Stimulated activated CD4-positive, alpha-beta T cell treated with anti-CD3 and anti-CD28 coated beads, Interleukin-1b, Interleukin-23, amount 100 ng/mL, for 4 hours (primary cell): ENCODE data around the gene NCAM2.
A peak's percentile ranks its signal among the peaks of the same experiment; 100 is the strongest.
"Not testable (repeated sequence)": the region's sequence is repeated elsewhere in the genome, so short reads cannot be mapped to it uniquely, and the experiment has no call there.

Experiments
- DNase-seq, 2 donors: peaks; one replicate each; pipeline ENCODE4 v3.0.0-alpha.2; 2020; ENCODE audit warnings: low read depth in 2 of 2

NCAM2 gene

GRCh38 chr21:21103692-21104091, 105.5 kb downstream of the NCAM2 start:
- DNase-seq, result no peak

DNA sequence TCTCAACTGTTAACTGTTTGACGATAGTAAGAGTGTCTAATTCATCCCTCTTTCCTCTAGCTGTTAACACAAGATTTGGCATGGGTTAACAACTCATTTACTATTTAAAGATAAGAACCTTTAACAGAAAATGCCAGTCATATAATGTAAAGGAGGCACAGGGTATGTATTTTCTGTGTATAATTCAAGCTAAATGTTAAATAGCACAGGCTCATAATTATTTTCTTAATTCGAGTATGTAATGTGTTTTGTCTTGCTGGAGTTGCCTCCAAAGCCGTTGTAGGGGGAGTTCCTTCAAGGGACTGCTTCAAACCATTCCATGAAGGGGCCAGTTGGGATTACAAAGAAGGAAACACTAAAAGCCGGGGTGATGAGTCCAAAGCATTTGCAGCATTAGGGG, 111.5 kb downstream of the NCAM2 start:
- DNase-seq, result no peak

- DNase-seq, result no peak
Measured at GRCh38 chr21:21111309-21111920, 113.2 kb downstream of the NCAM2 start.

GRCh38 chr21:21114461-21114860, 116.3 kb downstream of the NCAM2 start:
- no peak for DNase-seq

DNA sequence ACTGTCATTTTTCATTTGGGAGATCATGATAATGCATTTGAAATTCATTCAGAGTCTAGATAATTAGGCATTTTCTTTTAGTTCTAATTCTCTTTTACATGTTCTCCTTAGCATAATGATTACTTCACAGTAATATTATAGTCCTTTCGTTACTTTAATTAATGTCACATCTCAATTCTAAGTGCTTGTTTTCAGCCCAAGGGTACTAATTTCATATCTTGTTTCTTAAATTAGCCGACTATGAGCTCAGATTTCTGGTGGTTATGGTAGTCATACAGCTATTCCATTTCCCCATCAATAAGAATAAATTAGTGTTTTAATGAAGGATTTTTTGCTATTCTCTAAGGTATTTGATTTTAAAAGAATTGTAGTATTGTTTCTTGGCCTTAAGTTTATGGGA, 120.9 kb downstream of the NCAM2 start:
- no peak for DNase-seq

DNA sequence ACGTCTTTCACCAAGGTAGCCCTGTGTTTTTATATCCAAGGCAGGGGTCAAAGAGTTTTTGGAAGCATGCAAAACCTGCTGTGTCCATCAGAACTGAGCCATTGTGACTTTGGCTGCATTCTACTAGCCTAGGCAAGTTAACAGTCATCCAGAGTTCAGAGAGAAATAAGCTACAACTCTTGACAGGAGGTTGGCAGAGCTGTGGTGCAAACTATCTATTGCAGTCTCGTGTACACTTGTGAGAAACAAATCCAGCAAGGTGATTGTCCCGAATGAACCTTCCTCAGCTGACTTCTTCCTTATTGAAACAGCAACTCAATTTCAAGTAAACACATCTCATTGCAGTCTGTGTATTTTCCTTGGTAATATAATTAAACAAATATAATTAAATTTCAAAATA, 124.5 kb downstream of the NCAM2 start:
- DNase-seq, result no peak

- DNase-seq, result no peak
Measured at GRCh38 chr21:21132390-21132789, 134.2 kb downstream of the NCAM2 start.

- no peak for DNase-seq
Measured at GRCh38 chr21:21137986-21138385, 139.8 kb downstream of the NCAM2 start.

DNA sequence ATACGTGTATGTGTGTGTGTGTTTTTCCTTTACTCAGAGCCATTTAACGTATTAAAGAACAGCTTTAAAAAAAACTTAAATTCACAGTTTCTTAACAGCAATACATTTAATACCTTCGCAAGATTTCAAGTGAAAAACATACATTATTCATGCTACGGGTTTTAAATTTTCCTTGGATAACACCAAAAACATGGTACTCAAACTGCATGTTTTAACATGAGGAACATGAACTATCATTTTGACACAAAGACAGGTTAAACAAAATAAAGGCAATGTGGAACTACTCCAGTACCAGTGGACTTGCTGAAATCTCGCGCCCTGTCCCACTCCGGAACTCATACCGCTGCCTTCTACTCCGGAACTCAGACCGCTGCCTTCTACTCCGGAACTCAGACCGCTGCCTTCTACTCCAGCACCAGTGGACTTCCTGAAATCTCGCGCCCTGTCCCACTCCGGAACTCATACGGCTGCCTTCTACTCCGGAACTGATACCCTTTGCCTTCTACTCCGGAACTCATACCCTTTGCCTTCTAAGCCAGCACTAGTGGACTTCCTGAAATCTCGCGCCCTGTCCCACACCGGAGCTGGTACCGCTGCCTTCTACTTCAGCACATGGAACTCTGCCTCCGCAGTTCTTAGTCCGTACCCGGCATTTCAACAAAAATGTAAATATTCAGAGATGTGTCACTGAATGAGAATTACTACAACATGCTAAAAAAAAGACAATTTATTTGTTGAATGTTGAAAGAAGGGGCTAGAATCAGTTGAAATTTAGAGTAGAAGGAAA, 148.6 kb downstream of the NCAM2 start:
- DNase-seq, result no peak

GRCh38 chr21:21147374-21147745, 149.2 kb downstream of the NCAM2 start:
- DNase-seq, result no peak

GRCh38 chr21:21148009-21148408, 149.8 kb downstream of the NCAM2 start:
- no peak for DNase-seq

- DNase-seq, result no peak
Measured at GRCh38 chr21:21148514-21148913, 150.3 kb downstream of the NCAM2 start.

- not testable (repeated sequence) for DNase-seq
Measured at GRCh38 chr21:21149445-21149844, 151.2 kb downstream of the NCAM2 start.

- no peak for DNase-seq
Measured at GRCh38 chr21:21151231-21151630, 153.0 kb downstream of the NCAM2 start.

- DNase-seq, result no peak
Measured at GRCh38 chr21:21156397-21156796, 158.2 kb downstream of the NCAM2 start.

DNA sequence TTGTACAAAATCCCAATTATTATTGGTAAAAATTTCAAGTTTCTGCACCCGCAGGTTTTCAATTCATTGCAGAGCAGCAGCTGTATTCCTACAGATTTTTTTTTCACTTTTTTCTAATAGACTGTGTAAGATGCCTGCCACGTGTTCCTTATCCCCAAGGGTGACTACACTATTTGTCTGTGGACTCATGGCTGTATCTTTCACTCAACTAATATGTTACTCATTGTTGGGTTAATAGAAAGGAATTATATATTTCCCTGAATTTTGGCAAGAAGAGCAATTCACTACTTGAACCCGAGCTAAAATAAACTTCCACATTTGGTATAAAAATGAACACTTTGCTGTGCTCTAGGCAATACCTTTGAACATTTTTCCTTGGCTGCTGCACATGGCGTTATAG, 158.7 kb downstream of the NCAM2 start:
- no peak for DNase-seq

- no peak for DNase-seq
Measured at GRCh38 chr21:21158376-21158918, 160.2 kb downstream of the NCAM2 start.

- DNase-seq, result no peak
Measured at GRCh38 chr21:21159253-21159899, 161.2 kb downstream of the NCAM2 start.

DNA sequence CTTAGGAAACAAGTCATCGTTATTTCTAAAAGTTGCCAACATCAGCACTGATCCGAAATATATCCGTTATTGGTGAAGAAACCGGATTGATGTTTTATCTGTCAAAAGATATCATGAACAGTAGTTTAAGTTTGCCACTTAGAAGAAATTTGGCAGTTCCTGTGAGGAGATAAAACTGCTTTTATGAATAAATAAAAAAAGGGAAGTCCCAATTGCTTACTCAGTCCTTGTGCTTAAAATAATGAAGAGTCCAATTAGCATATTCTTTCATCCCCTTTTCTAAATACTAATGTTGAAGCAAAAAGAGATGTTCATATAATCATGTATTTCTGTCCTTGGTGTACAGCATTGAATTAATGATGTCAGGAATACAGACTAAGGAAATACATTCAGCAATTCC, 164.6 kb downstream of the NCAM2 start:
- no peak for DNase-seq

DNA sequence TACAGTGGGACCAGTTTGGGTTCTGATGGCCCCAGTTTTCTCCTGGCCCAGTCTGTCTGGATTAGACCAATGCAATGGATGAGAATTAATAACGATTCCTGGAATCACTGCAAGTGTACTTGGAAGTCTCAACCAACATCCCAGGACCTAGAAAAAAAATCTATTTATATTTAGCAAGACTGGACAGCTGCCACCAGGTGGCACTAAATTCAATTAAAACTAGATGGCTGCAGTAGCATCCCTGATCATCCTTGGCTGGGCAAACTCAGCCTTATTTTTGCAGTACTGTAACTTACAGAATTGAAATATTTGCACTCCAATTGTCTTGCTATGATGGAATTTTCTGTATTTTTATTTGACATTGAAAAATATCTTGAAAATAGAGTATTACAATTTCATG, 165.7 kb downstream of the NCAM2 start:
- peak; percentile 5 to 6 for DNase-seq

DNA sequence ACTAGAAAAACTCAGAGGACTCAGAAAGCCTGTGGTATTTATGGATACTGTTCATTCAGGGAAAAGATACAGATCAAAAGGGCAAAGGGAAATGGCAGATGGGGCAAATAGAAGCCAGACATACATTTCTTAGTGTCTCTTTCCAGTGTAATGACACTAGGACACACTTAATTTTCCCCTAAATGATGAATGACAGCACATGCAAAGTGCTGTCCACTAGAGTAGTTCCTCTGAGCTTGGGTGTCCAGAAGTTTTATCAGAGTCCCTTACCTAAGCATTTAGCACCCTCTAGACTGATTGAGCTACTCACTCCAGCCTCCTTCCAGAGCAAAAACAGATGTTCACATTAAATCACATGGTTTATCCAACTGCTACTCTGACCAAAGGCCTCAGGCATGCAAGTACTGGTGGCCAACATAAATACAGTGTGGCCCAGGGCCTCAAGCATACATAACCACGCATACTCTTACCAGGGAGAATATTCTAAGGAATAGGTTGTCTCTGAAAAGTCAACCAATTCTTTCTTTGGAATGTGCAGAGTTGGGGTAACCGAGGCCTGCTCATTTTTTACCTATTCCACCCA, 166.9 kb downstream of the NCAM2 start:
- no peak for DNase-seq

GRCh38 chr21:21174676-21175075, 176.5 kb downstream of the NCAM2 start:
- no peak for DNase-seq
